GM12872 (cell line): ENCODE results near the gene REXO4.

Source experiments
- TF ChIP-seq, protein P1 (sequence below): IDR thresholded peaks from 3 replicates; pipeline ENCODE4 v1.5.1; 2011; ENCODE audit warnings: low read depth, mild to moderate bottlenecking, low read length, moderate library complexity; ENCODE audit not compliant: insufficient read depth

Gene REXO4

GRCh38 chr9:133368249-133368881 lies 49.4 kb downstream of the REXO4 start:
- TF ChIP-seq, protein P1, sequence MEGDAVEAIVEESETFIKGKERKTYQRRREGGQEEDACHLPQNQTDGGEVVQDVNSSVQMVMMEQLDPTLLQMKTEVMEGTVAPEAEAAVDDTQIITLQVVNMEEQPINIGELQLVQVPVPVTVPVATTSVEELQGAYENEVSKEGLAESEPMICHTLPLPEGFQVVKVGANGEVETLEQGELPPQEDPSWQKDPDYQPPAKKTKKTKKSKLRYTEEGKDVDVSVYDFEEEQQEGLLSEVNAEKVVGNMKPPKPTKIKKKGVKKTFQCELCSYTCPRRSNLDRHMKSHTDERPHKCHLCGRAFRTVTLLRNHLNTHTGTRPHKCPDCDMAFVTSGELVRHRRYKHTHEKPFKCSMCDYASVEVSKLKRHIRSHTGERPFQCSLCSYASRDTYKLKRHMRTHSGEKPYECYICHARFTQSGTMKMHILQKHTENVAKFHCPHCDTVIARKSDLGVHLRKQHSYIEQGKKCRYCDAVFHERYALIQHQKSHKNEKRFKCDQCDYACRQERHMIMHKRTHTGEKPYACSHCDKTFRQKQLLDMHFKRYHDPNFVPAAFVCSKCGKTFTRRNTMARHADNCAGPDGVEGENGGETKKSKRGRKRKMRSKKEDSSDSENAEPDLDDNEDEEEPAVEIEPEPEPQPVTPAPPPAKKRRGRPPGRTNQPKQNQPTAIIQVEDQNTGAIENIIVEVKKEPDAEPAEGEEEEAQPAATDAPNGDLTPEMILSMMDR = no peak

- TF ChIP-seq, protein P1 = no peak
Observed at GRCh38 chr9:133367778-133368177, 50.0 kb downstream of the REXO4 start.

DNA sequence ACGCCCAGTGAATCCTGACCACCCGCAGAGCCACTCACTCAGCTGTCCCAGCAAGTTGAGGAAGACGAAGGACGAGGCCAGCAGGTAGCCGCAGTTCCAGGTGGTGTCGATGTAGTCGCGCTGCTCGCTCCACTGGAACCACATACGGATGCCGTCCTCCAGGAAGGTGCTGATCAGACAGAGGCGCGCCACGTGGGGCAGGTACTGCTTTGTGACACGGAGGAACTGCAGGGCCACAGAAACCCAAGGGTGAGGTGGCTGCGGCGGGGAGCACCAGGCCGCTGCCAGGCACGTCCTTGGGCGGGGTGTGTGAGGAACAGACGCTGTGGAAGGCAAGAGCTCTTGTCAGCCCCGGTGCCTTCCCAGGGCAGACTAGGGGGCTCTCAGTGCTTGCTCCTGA lies 50.6 kb downstream of the REXO4 start:
- TF ChIP-seq, protein P1 = no peak

DNA sequence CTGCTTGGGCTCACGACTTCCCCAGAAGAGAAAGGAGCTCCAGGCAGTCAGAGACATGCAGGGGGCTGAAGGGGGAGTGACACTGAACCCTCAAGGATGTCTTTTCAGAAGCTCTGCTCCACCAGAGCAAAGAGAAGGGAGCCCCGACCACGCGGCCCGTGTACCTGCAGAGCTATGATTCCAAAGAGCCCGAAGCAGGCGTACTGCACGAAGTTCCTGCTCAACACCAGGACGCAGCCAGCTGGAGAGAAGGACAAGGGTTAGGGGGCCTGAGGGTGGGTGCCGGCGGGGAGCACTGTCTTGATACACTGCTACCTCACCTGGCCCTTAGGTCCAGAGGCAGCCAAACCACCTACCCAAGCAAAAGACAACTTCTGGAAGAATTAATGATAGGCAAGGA lies 51.4 kb downstream of the REXO4 start:
- TF ChIP-seq, protein P1 = no peak

- TF ChIP-seq, protein P1 = no peak
Observed at GRCh38 chr9:133362359-133363044, 55.3 kb downstream of the REXO4 start.

DNA sequence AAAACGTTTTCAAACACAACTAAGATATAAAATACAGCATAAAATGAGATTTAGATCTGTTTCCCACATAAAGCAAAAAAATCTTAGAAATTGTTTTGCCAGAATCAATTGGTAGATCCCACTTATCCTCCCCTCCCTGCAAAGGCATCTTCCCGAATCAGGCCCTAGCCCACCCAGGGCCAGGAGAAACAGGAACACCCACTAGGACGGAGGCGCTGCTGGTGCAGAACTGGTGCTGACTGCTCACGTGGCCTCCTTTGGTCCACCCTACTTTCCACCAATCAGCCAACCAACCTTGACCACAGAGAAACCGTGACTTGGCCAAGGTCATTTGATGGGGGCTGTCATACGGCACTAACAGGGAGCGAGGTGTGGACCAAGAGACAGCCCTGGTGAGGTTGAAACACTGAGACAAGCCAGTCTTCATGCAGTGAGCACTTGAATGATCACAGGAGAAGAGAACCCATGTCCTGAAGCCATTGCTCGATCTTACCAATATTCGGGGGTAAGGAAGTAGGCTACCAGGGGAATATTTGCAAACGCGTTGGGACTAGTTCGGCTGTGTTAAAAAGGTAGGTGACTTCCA lies 56.2 kb downstream of the REXO4 start:
- TF ChIP-seq, protein P1 = no peak
